Thoracic aorta (tissue), 2 donors: ENCODE results near the gene HOXD8. TPM values are rescaled to one million over a fixed set of nuclear protein-coding genes. Genes with fewer than 3 reads are reported as not detected.

Experiments
- ATAC-seq: fragments of 150-250 bp; one replicate; pipeline ENCODE4 v1.8.0; 2017; ENCODE audit warnings: low read depth; ENCODE audit not compliant: insufficient number of reproducible peaks, low FRiP score
- DNase-seq: peaks from one replicate; pipeline ENCODE4 v3.0.0-alpha.2; 2020; ENCODE audit warnings: low spot score
- H3K27ac ChIP-seq, 2 donors: fragments of 200-600 bp; sonication (generic); 1 replicate in 1 of 2; 2 replicates in 1 of 2; pipeline ENCODE4 v1.5.1; 2016; ENCODE audit warnings: mild to moderate bottlenecking in 2 of 2, moderate library complexity in 2 of 2
- H3K27me3 ChIP-seq: fragments of 200-600 bp; sonication (generic); replicated peaks from 2 replicates; pipeline ENCODE4 v1.6.0; 2016; ENCODE audit warnings: mild to moderate bottlenecking; ENCODE audit not compliant: insufficient read depth
- H3K36me3 ChIP-seq: fragments of 200-600 bp; sonication (generic); one replicate; pipeline ENCODE4 v1.5.1; 2016
- H3K4me1 ChIP-seq, 2 donors: fragments of 200-600 bp; sonication (generic); 1 replicate in 1 of 2; 2 replicates in 1 of 2; pipeline versions ENCODE4 v1.5.1 to v1.6.0; 2016; ENCODE audit warnings: low read depth in 2 of 2, mild to moderate bottlenecking in 1 of 2; ENCODE audit not compliant: control insufficient read depth in 1 of 2
- H3K4me3 ChIP-seq: fragments of 200-600 bp; sonication (generic); 2 replicates; pipeline ENCODE4 v1.5.1; 2016; ENCODE audit warnings: mild to moderate bottlenecking
- H3K9me3 ChIP-seq: fragments of 200-600 bp; sonication (generic); 2 replicates; pipeline ENCODE4 v1.5.1; 2016
- total RNA-seq, 2 donors: library from RNA; depleted of rRNA; stranded (reverse); fragments of >200 nt; gene quantifications; one replicate each; pipeline versions ENCODE4 v1.1.0 to v1.2.3, GENCODE V29; 2016
- TF ChIP-seq, protein P1 (sequence below): fragments of 200-600 bp; sonication (generic); IDR thresholded peaks from one replicate; pipeline ENCODE4 v1.5.1; 2019; ENCODE audit warnings: antibody characterized with exemption

The HOXD8 gene
- total RNA-seq, 2 donors from 2014 or later = 3.9 to 11.2 TPM

- Histone ChIP-seq H3K9me3 (no peaks in the 10 kb centered on the region), H3K27ac (no peak overlapping the region), H3K27me3 (peaks cover 15% of the 10 kb centered on the region), H3K4me1 (peaks cover 0 to 11% of the 10 kb centered on the region in 2 donors), H3K4me3 (peak overlapping the region; percentile 62), H3K36me3 (no peaks in the 10 kb centered on the region)
- TF ChIP-seq, protein P1, sequence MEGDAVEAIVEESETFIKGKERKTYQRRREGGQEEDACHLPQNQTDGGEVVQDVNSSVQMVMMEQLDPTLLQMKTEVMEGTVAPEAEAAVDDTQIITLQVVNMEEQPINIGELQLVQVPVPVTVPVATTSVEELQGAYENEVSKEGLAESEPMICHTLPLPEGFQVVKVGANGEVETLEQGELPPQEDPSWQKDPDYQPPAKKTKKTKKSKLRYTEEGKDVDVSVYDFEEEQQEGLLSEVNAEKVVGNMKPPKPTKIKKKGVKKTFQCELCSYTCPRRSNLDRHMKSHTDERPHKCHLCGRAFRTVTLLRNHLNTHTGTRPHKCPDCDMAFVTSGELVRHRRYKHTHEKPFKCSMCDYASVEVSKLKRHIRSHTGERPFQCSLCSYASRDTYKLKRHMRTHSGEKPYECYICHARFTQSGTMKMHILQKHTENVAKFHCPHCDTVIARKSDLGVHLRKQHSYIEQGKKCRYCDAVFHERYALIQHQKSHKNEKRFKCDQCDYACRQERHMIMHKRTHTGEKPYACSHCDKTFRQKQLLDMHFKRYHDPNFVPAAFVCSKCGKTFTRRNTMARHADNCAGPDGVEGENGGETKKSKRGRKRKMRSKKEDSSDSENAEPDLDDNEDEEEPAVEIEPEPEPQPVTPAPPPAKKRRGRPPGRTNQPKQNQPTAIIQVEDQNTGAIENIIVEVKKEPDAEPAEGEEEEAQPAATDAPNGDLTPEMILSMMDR = no peak
- ATAC-seq (no peak), DNase-seq (no peak)
Observed at GRCh38 chr2:176178038-176178756, 48.7 kb downstream of the HOXD8 start.

- H3K27me3 ChIP-seq = peaks cover 15% of the 10 kb centered on the region
- H3K27ac ChIP-seq = no peak overlapping the region
- H3K4me1 ChIP-seq = peaks cover 0 to 11% of the 10 kb centered on the region in 2 donors
- no peak for ATAC-seq
- no peaks in the 10 kb centered on the region for H3K9me3 ChIP-seq
- no peak for DNase-seq
- TF ChIP-seq, protein P1 = no peak
- no peaks in the 10 kb centered on the region for H3K36me3 ChIP-seq
- H3K4me3 ChIP-seq = peak overlapping the region; percentile 62
Observed at GRCh38 chr2:176178757-176179295, 49.3 kb downstream of the HOXD8 start.

- Histone ChIP-seq H3K27me3 (peaks cover 6% of the 10 kb centered on the region), H3K9me3 (no peaks in the 10 kb centered on the region), H3K36me3 (no peaks in the 10 kb centered on the region), H3K4me3 (no peak overlapping the region), H3K27ac (no peak overlapping the region), H3K4me1 (peaks cover 0 to 11% of the 10 kb centered on the region in 2 donors)
- TF ChIP-seq, protein P1 = no peak
- ATAC-seq (no peak), DNase-seq (no peak)
Observed at GRCh38 chr2:176181551-176181950, 52.0 kb downstream of the HOXD8 start.

Other genes with a start within 250 kb of the HOXD8 start
- 10 to 100 TPM; 13.5 to 25.5 TPM for gene LNPK, start 127.4 kb upstream of the HOXD8 start, total RNA-seq
- gene EVX2, start 45.7 kb upstream of the HOXD8 start, total RNA-seq = not detected
- gene HOXD13, start 37.0 kb upstream of the HOXD8 start, total RNA-seq = not detected
- not detected for gene HOXD12, start 29.9 kb upstream of the HOXD8 start, total RNA-seq
- not detected for gene HOXD11, start 22.4 kb upstream of the HOXD8 start, total RNA-seq
- gene HOXD10, start 12.9 kb upstream of the HOXD8 start, total RNA-seq = not detected
- 1 to 10 TPM in 1 of 2 donors, not detected in 1; 1.4 TPM for gene HOXD9, start 7.0 kb upstream of the HOXD8 start, total RNA-seq
- gene HOXD4, start 21.8 kb downstream of the HOXD8 start, total RNA-seq = 1 to 10 TPM; 4.8 to 9.3 TPM
- gene HOXD3, start 27.6 kb downstream of the HOXD8 start, total RNA-seq = 1 to 10 TPM; 1.2 to 3.9 TPM
- under 1 TPM in 1 of 2 donors, not detected in 1; 0.71 TPM for gene HOXD1, start 59.0 kb downstream of the HOXD8 start, total RNA-seq
- 10 to 100 TPM; 14.1 to 14.2 TPM for gene MTX2, start 139.7 kb downstream of the HOXD8 start, total RNA-seq